Osteoblast (primary cell): ENCODE data around the gene B4GALT3. TPM values are rescaled to one million over a fixed set of nuclear protein-coding genes. Genes with fewer than 3 reads are reported as not detected.

Experiments
- DNase-seq: peaks from one replicate; pipeline ENCODE4 v3.0.0; 2011; ENCODE audit warnings: low spot score, mixed read lengths; ENCODE audit not compliant: insufficient read length; ENCODE audit errors: missing footprints
- H2AFZ ChIP-seq: 2 replicates; pipeline ENCODE4 v1.6.0; 2011; ENCODE audit warnings: mild to moderate bottlenecking, low read length
- H3K27ac ChIP-seq: 2 replicates; pipeline ENCODE4 v1.5.1; 2011; ENCODE audit warnings: mild to moderate bottlenecking, low read depth, low read length, moderate library complexity
- H3K27me3 ChIP-seq: 2 replicates; pipeline ENCODE4 v1.6.0; 2012; ENCODE audit warnings: mild to moderate bottlenecking, control low read depth, inconsistent platforms, low read length, moderate library complexity; ENCODE audit not compliant: insufficient read depth
- H3K36me3 ChIP-seq: 2 replicates; pipeline ENCODE4 v1.5.1; 2011; ENCODE audit warnings: mild to moderate bottlenecking, low read length, control low read depth, moderate library complexity; ENCODE audit not compliant: insufficient read depth
- H3K4me1 ChIP-seq: 2 replicates; pipeline ENCODE4 v1.5.1; 2011; ENCODE audit warnings: mild to moderate bottlenecking, low read length, control low read depth, moderate library complexity; ENCODE audit not compliant: insufficient read depth
- H3K4me2 ChIP-seq: 2 replicates; pipeline ENCODE4 v1.6.0; 2011; ENCODE audit warnings: mild to moderate bottlenecking, low read length; ENCODE audit not compliant: insufficient read depth
- H3K4me3 ChIP-seq: fragments of 200-600 bp; sonication (generic); 3 replicates; pipeline ENCODE4 v1.5.1; 2012; ENCODE audit warnings: mild to moderate bottlenecking, low read length, inconsistent platforms; ENCODE audit not compliant: insufficient read depth
- H3K79me2 ChIP-seq: 2 replicates; pipeline ENCODE4 v1.6.0; 2012; ENCODE audit warnings: mild to moderate bottlenecking, low read length, control low read depth, inconsistent platforms; ENCODE audit not compliant: insufficient read depth
- H3K9me3 ChIP-seq: 2 replicates; pipeline ENCODE4 v1.5.1; 2011; ENCODE audit warnings: low read depth, low read length, control low read depth
- H4K20me1 ChIP-seq: 2 replicates; pipeline ENCODE4 v1.6.0; 2012; ENCODE audit warnings: mild to moderate bottlenecking, low read length, control low read depth; ENCODE audit not compliant: insufficient read depth
- CTCF ChIP-seq: IDR thresholded peaks from 2 replicates; pipeline ENCODE4 v1.5.1; 2011; ENCODE audit warnings: mild to moderate bottlenecking, low read depth, low read length, moderate library complexity; ENCODE audit errors: extremely low read depth
- total RNA-seq: library from RNA; depleted of rRNA; stranded (reverse); fragments of >200 nt; gene quantifications from 2 replicates; pipeline ENCODE4 v1.2.3, GENCODE V29; 2012

The B4GALT3 gene
- total RNA-seq, 1 donor: 18.5 TPM

GRCh38 chr1:161222175-161223019 lies 45.1 kb upstream of the B4GALT3 start:
- Histone ChIP-seq H3K36me3 (no peaks in the 10 kb centered on the region), H3K4me1 (peaks cover 21% of the 10 kb centered on the region), H3K79me2 (peaks cover 9% of the 10 kb centered on the region), H3K27ac (no peak overlapping the region), H3K4me2 (no peak overlapping the region), H3K9me3 (no peaks in the 10 kb centered on the region), H4K20me1 (no peaks in the 10 kb centered on the region), H3K4me3 (no peak overlapping the region), H2AFZ (no peak overlapping the region), H3K27me3 (no peaks in the 10 kb centered on the region)
- TF ChIP-seq CTCF: no peak
- DNase-seq: no peak

- Histone ChIP-seq H3K27ac (no peak overlapping the region), H4K20me1 (no peaks in the 10 kb centered on the region), H3K36me3 (no peaks in the 10 kb centered on the region), H3K4me2 (no peak overlapping the region), H3K79me2 (no peaks in the 10 kb centered on the region), H3K4me1 (peaks cover 24% of the 10 kb centered on the region), H3K27me3 (no peaks in the 10 kb centered on the region), H2AFZ (no peak overlapping the region), H3K4me3 (no peak overlapping the region), H3K9me3 (no peaks in the 10 kb centered on the region)
- no peak for DNase-seq
- TF ChIP-seq CTCF: no peak
Observed at GRCh38 chr1:161220002-161220401, 42.7 kb upstream of the B4GALT3 start.

- no peak overlapping the region for H3K4me2 ChIP-seq
Observed at GRCh38 chr1:161219078-161219892, 42.0 kb upstream of the B4GALT3 start.

More at GRCh38 chr1:161219078-161219892, 42.0 kb upstream of the B4GALT3 start:
- H3K27ac ChIP-seq: no peak overlapping the region
- H3K27me3 ChIP-seq: no peaks in the 10 kb centered on the region
- H2AFZ ChIP-seq: no peak overlapping the region
- H3K4me3 ChIP-seq: no peak overlapping the region
- no peaks in the 10 kb centered on the region for H3K79me2 ChIP-seq
- TF ChIP-seq CTCF: no peak
- peaks cover 24% of the 10 kb centered on the region for H3K4me1 ChIP-seq
- H3K9me3 ChIP-seq: no peaks in the 10 kb centered on the region
- no peak for DNase-seq
- H3K36me3 ChIP-seq: peaks cover 3% of the 10 kb centered on the region
- H4K20me1 ChIP-seq: no peaks in the 10 kb centered on the region
